ENCODE measurements around the gene ARMH4. TPM values are rescaled to one million over a fixed set of nuclear protein-coding genes. Genes with fewer than 3 reads are reported as not detected.

Gene ARMH4
- polyA plus RNA-seq, 3 donors from 2014 or later = 1.8 TPM; not detected in 2

GRCh38 chr14:58078068-58078467 lies 73.9 kb downstream of the ARMH4 start:
- Mint-ChIP-seq H3K9me3 (no peaks in the 10 kb centered on the region), H3K4me1 (no peaks in the 10 kb centered on the region), H3K36me3 (no peaks in the 10 kb centered on the region), H3K27ac (no peak overlapping the region), H3K27me3 (ENCODE audit: low read depth in 3 of 3) (peaks cover 2 to 9% (median 7%) of the 10 kb centered on the region in 3 donors), H3K4me3 (no peak overlapping the region)
- no peak for DNase-seq

- Mint-ChIP-seq H3K36me3 (no peaks in the 10 kb centered on the region), H3K4me1 (no peaks in the 10 kb centered on the region), H3K9me3 (no peaks in the 10 kb centered on the region), H3K4me3 (no peak overlapping the region), H3K27ac (no peak overlapping the region), H3K27me3 (ENCODE audit: low read depth in 3 of 3) (peaks cover 2 to 9% (median 7%) of the 10 kb centered on the region in 3 donors)
- no peak for DNase-seq
Measured at GRCh38 chr14:58077621-58078020, 74.4 kb downstream of the ARMH4 start.

- Mint-ChIP-seq H3K36me3 (no peaks in the 10 kb centered on the region), H3K4me3 (no peak overlapping the region), H3K4me1 (no peaks in the 10 kb centered on the region), H3K9me3 (no peaks in the 10 kb centered on the region), H3K27me3 (ENCODE audit: low read depth in 3 of 3) (peaks cover 2 to 9% (median 9%) of the 10 kb centered on the region in 3 donors), H3K27ac (no peak overlapping the region)
- no peak for DNase-seq
Measured at GRCh38 chr14:58073516-58073915, 78.5 kb downstream of the ARMH4 start.

GRCh38 chr14:58072288-58073071 lies 79.5 kb downstream of the ARMH4 start:
- Mint-ChIP-seq H3K4me1 (no peaks in the 10 kb centered on the region), H3K4me3 (no peak overlapping the region), H3K27me3 (ENCODE audit: low read depth in 3 of 3) (peaks cover 0 to 9% (median 7%) of the 10 kb centered on the region in 3 donors), H3K36me3 (no peaks in the 10 kb centered on the region), H3K27ac (no peak overlapping the region), H3K9me3 (no peaks in the 10 kb centered on the region)
- peak in 2 of 3 donors; percentile 19 to 30 for DNase-seq

- no peaks in the 10 kb centered on the region for H3K4me1 Mint-ChIP-seq
- no peaks in the 10 kb centered on the region for H3K9me3 Mint-ChIP-seq
- no peak for DNase-seq
- no peak overlapping the region for H3K4me3 Mint-ChIP-seq
- H3K36me3 Mint-ChIP-seq = no peaks in the 10 kb centered on the region
- no peak overlapping the region for H3K27ac Mint-ChIP-seq
- peaks cover 0 to 7% (median 7%) of the 10 kb centered on the region in 3 donors for H3K27me3 Mint-ChIP-seq (ENCODE audit: low read depth in 3 of 3)
Measured at GRCh38 chr14:58071341-58071740, 80.7 kb downstream of the ARMH4 start.

- Mint-ChIP-seq H3K27me3 (ENCODE audit: low read depth in 3 of 3) (peaks cover 0 to 7% (median 5%) of the 10 kb centered on the region in 3 donors), H3K27ac (no peak overlapping the region), H3K36me3 (no peaks in the 10 kb centered on the region), H3K9me3 (no peaks in the 10 kb centered on the region), H3K4me3 (no peak overlapping the region), H3K4me1 (no peaks in the 10 kb centered on the region)
- DNase-seq = no peak
Measured at GRCh38 chr14:58068306-58068705, 83.7 kb downstream of the ARMH4 start.

- Mint-ChIP-seq H3K27ac (no peak overlapping the region), H3K4me1 (no peaks in the 10 kb centered on the region), H3K27me3 (ENCODE audit: low read depth in 3 of 3) (peaks cover 0 to 5% (median 3%) of the 10 kb centered on the region in 3 donors), H3K36me3 (no peaks in the 10 kb centered on the region), H3K9me3 (peaks cover 0 to 2% (median 0%) of the 10 kb centered on the region in 6 donors), H3K4me3 (no peak overlapping the region)
- no peak for DNase-seq
Measured at GRCh38 chr14:58066115-58066514, 85.9 kb downstream of the ARMH4 start.

- DNase-seq = no peak
- peaks cover 0 to 4% (median 2%) of the 10 kb centered on the region in 3 donors for H3K27me3 Mint-ChIP-seq (ENCODE audit: low read depth in 3 of 3)
Measured at GRCh38 chr14:58061581-58061980, 90.4 kb downstream of the ARMH4 start.

GRCh38 chr14:58060898-58061297 lies 91.1 kb downstream of the ARMH4 start:
- Mint-ChIP-seq H3K27ac (no peak overlapping the region), H3K4me1 (no peaks in the 10 kb centered on the region), H3K4me3 (no peak overlapping the region), H3K27me3 (ENCODE audit: low read depth in 3 of 3) (peaks cover 0 to 2% (median 2%) of the 10 kb centered on the region in 3 donors), H3K9me3 (peaks cover 0 to 2% (median 0%) of the 10 kb centered on the region in 6 donors), H3K36me3 (no peaks in the 10 kb centered on the region)
- no peak for DNase-seq

More at GRCh38 chr14:58061581-58061980, 90.4 kb downstream of the ARMH4 start:
- no peaks in the 10 kb centered on the region for H3K36me3 Mint-ChIP-seq
- H3K4me3 Mint-ChIP-seq = no peak overlapping the region
- H3K9me3 Mint-ChIP-seq = peaks cover 0 to 2% (median 0%) of the 10 kb centered on the region in 6 donors
- H3K4me1 Mint-ChIP-seq = no peaks in the 10 kb centered on the region
- no peak overlapping the region for H3K27ac Mint-ChIP-seq

- H3K4me3 Mint-ChIP-seq = no peak overlapping the region
- no peak for DNase-seq
- H3K4me1 Mint-ChIP-seq = no peaks in the 10 kb centered on the region
- H3K36me3 Mint-ChIP-seq = no peaks in the 10 kb centered on the region
- no peak overlapping the region for H3K27ac Mint-ChIP-seq
- peaks cover 0 to 2% (median 2%) of the 10 kb centered on the region in 3 donors for H3K27me3 Mint-ChIP-seq (ENCODE audit: low read depth in 3 of 3)
- peaks cover 0 to 2% (median 0%) of the 10 kb centered on the region in 6 donors for H3K9me3 Mint-ChIP-seq
Measured at GRCh38 chr14:58060077-58060476, 91.9 kb downstream of the ARMH4 start.

GRCh38 chr14:58059126-58059525 lies 92.9 kb downstream of the ARMH4 start:
- H3K9me3 Mint-ChIP-seq = peaks cover 0 to 4% (median 0%) of the 10 kb centered on the region in 6 donors
- H3K27ac Mint-ChIP-seq = no peak overlapping the region
- peaks cover 0 to 2% (median 2%) of the 10 kb centered on the region in 3 donors for H3K27me3 Mint-ChIP-seq (ENCODE audit: low read depth in 3 of 3)
- DNase-seq = no peak
- H3K36me3 Mint-ChIP-seq = no peaks in the 10 kb centered on the region
- no peak overlapping the region for H3K4me3 Mint-ChIP-seq
- no peaks in the 10 kb centered on the region for H3K4me1 Mint-ChIP-seq

- Mint-ChIP-seq H3K9me3 (peaks cover 0 to 5% (median 0%) of the 10 kb centered on the region in 6 donors), H3K4me1 (no peaks in the 10 kb centered on the region), H3K27ac (no peak overlapping the region), H3K4me3 (no peak overlapping the region), H3K27me3 (ENCODE audit: low read depth in 3 of 3) (peaks cover 0 to 6% (median 6%) of the 10 kb centered on the region in 3 donors), H3K36me3 (no peaks in the 10 kb centered on the region)
- no peak for DNase-seq
Measured at GRCh38 chr14:58055497-58056010, 96.5 kb downstream of the ARMH4 start.

GRCh38 chr14:58054100-58054499 lies 97.9 kb downstream of the ARMH4 start:
- no peak overlapping the region for H3K27ac Mint-ChIP-seq
- DNase-seq = no peak
- H3K9me3 Mint-ChIP-seq = peaks cover 0 to 5% (median 0%) of the 10 kb centered on the region in 6 donors
- no peaks in the 10 kb centered on the region for H3K36me3 Mint-ChIP-seq
- no peak overlapping the region for H3K4me3 Mint-ChIP-seq
- H3K27me3 Mint-ChIP-seq (ENCODE audit: low read depth in 3 of 3) = peaks cover 0 to 6% (median 6%) of the 10 kb centered on the region in 3 donors
- no peaks in the 10 kb centered on the region for H3K4me1 Mint-ChIP-seq

GRCh38 chr14:58048219-58048618 lies 103.8 kb downstream of the ARMH4 start:
- H3K36me3 Mint-ChIP-seq = no peaks in the 10 kb centered on the region
- no peak for DNase-seq
- no peak overlapping the region for H3K27ac Mint-ChIP-seq
- peaks cover 4 to 7% (median 4%) of the 10 kb centered on the region in 3 donors for H3K27me3 Mint-ChIP-seq (ENCODE audit: low read depth in 3 of 3)
- peaks cover 0 to 2% (median 0%) of the 10 kb centered on the region in 6 donors for H3K9me3 Mint-ChIP-seq
- H3K4me3 Mint-ChIP-seq = no peak overlapping the region
- H3K4me1 Mint-ChIP-seq = no peaks in the 10 kb centered on the region
